ENCODE measurements around the gene PRKCA. TPM values are rescaled to one million over a fixed set of nuclear protein-coding genes. Genes with fewer than 3 reads are reported as not detected.

PRKCA gene
- total RNA-seq, 4 donors from 2014 or later: 26.0 to 89.0 (median 32.8) TPM

GRCh38 chr17:66302761-66303626 is 581 bp downstream of the PRKCA start:
- Histone ChIP-seq H3K27me3 (no peaks in the 10 kb centered on the region), H3K36me3 (no peaks in the 10 kb centered on the region), H3K27ac (peak overlapping the region; percentile 19 to 93 (median 88)), H3K4me3 (peak overlapping the region; percentile 59 to 71), H3K4me1 (peaks cover 0 to 31% (median 3%) of the 10 kb centered on the region in 3 donors), H3K9me3 (no peaks in the 10 kb centered on the region)
- 0% methylated on average over 1 of the region's 91 CpGs; no CpG with 5 or more reads in 1 of the 2 donors for WGBS, 2 donors (ENCODE audit: low coverage in 1 of 2)
- TF ChIP-seq CTCF (IDR thresholded peaks at IDR 0.05): peak in 1 of 4 experiments; percentile 18
- no peak for TF ChIP-seq POLR2A (IDR thresholded peaks at IDR 0.05)
- TF ChIP-seq POLR2AphosphoS5 (IDR thresholded peaks at IDR 0.05): peak; percentile 38
- ATAC-seq: peak; percentile 57

- peak overlapping the region; percentile 59 to 71 for H3K4me3 ChIP-seq
- H3K4me1 ChIP-seq: peaks cover 0 to 36% (median 3%) of the 10 kb centered on the region in 3 donors
- TF ChIP-seq CTCF (IDR thresholded peaks at IDR 0.05): peak in 1 of 4 experiments; percentile 15
- TF ChIP-seq EP300 (IDR thresholded peaks at IDR 0.05): no peak
- no peaks in the 10 kb centered on the region for H3K9me3 ChIP-seq
- ATAC-seq: no peak
- H3K27ac ChIP-seq: peak overlapping the region in 3 of 4 donors; percentile 66 to 91 (median 86)
- 42 to 54% methylated on average over 6 to 11 of the region's 14 CpGs for WGBS, 2 donors (ENCODE audit: low coverage in 1 of 2)
- no peaks in the 10 kb centered on the region for H3K27me3 ChIP-seq
- no peaks in the 10 kb centered on the region for H3K36me3 ChIP-seq
Observed at GRCh38 chr17:66304304-66305174, 2.1 kb downstream of the PRKCA start.

- Histone ChIP-seq H3K4me3 (no peak overlapping the region), H3K4me1 (peaks cover 0 to 31% (median 3%) of the 10 kb centered on the region in 3 donors), H3K36me3 (no peaks in the 10 kb centered on the region), H3K9me3 (no peaks in the 10 kb centered on the region), H3K27ac (peak overlapping the region in 3 of 4 donors; percentile 29 to 91 (median 35)), H3K27me3 (no peaks in the 10 kb centered on the region)
- WGBS, 2 donors (ENCODE audit: low coverage in 1 of 2): 65 to 67% methylated on average over 5 of the region's 5 CpGs
- TF ChIP-seq EP300 (IDR thresholded peaks at IDR 0.05) (no peak), POLR2A (IDR thresholded peaks at IDR 0.05) (no peak), CTCF (IDR thresholded peaks at IDR 0.05) (no peak), POLR2AphosphoS5 (IDR thresholded peaks at IDR 0.05) (no peak)
- ATAC-seq: no peak
Observed at GRCh38 chr17:66306446-66306845, 4.0 kb downstream of the PRKCA start.

GRCh38 chr17:66307257-66307656 is 4.8 kb downstream of the PRKCA start:
- H3K27ac ChIP-seq: peak overlapping the region in 1 of 4 donors; percentile 29
- H3K9me3 ChIP-seq: no peaks in the 10 kb centered on the region
- no peak for TF ChIP-seq POLR2A (IDR thresholded peaks at IDR 0.05)
- TF ChIP-seq POLR2AphosphoS5 (IDR thresholded peaks at IDR 0.05): no peak
- no peak for TF ChIP-seq EP300 (IDR thresholded peaks at IDR 0.05)
- no peak for TF ChIP-seq CTCF (IDR thresholded peaks at IDR 0.05)
- H3K4me1 ChIP-seq: peaks cover 0 to 27% (median 3%) of the 10 kb centered on the region in 3 donors
- H3K27me3 ChIP-seq: no peaks in the 10 kb centered on the region
- 88 to 95% methylated on average over 2 of the region's 2 CpGs for WGBS, 2 donors (ENCODE audit: low coverage in 1 of 2)
- no peak overlapping the region for H3K4me3 ChIP-seq
- ATAC-seq: no peak
- no peaks in the 10 kb centered on the region for H3K36me3 ChIP-seq

Measured in gastroesophageal sphincter (tissue), 4 donors.